ENCODE data around the gene SPOCK2.

Gene SPOCK2

DNA sequence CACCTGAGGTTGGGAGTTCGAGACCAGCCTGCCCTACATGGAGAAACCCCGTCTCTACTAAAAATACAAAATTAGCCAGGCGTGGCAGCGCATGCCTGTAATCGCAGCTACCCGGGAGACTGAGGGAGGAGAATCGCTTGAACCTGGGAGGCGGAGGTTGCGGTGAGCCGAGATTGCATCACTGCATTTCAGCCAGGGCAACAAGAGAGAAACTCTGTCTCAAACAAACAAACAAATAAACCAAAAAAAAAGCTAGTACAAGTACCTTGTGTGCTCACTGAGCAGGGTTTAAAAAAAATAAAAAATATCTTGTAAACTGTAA, 11.2 kb upstream of the SPOCK2 start:
- no peak overlapping the region for H3K4me3 ChIP-seq (ENCODE audit: low read depth, low read length)
- TF ChIP-seq, protein P1, sequence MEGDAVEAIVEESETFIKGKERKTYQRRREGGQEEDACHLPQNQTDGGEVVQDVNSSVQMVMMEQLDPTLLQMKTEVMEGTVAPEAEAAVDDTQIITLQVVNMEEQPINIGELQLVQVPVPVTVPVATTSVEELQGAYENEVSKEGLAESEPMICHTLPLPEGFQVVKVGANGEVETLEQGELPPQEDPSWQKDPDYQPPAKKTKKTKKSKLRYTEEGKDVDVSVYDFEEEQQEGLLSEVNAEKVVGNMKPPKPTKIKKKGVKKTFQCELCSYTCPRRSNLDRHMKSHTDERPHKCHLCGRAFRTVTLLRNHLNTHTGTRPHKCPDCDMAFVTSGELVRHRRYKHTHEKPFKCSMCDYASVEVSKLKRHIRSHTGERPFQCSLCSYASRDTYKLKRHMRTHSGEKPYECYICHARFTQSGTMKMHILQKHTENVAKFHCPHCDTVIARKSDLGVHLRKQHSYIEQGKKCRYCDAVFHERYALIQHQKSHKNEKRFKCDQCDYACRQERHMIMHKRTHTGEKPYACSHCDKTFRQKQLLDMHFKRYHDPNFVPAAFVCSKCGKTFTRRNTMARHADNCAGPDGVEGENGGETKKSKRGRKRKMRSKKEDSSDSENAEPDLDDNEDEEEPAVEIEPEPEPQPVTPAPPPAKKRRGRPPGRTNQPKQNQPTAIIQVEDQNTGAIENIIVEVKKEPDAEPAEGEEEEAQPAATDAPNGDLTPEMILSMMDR (IDR thresholded peaks at IDR 0.05; ENCODE audit: low read depth, low read length, missing control alignments) = no peak
- DNase-seq (ENCODE audit: low read depth) = no peak

DNA sequence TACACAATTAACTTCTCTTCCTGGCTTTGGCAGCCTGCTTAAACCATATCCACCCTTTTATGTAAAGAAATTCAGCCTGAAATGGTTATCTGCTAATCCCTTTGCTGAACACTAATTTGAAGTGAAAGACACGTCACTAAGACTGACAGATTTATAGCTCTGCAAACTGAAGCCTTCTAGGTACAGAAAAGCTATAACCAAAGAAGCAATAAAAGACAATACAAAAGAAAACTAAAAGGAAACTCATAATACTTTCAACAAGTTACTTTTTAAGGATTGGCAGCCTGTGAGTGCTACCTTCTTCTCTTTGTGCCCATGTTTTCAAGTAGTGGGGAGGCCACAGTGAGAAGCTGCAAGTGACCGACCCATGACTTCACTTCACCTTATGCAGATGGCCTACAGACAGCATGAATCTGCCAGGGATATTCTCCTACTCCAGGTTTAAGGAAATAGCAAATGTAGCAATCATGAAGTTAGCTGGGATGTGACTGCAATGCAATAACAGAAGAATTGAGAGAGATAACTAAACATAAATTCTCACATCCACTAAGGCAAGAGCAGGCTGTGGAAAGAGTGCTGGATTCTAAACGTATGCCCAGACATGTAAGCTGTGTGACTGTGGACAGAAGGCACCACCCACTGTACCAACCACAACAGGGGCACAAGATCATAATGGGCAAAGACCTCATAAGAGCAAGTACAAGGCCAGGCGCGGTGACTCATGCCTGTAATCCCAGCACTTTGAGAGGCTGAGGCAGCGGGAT, 10.7 kb upstream of the SPOCK2 start:
- DNase-seq (ENCODE audit: low read depth) = no peak
- no peak overlapping the region for H3K4me3 ChIP-seq (ENCODE audit: low read depth, low read length)
- TF ChIP-seq, protein P1 (IDR thresholded peaks at IDR 0.05; ENCODE audit: low read depth, low read length, missing control alignments) = no peak

DNA sequence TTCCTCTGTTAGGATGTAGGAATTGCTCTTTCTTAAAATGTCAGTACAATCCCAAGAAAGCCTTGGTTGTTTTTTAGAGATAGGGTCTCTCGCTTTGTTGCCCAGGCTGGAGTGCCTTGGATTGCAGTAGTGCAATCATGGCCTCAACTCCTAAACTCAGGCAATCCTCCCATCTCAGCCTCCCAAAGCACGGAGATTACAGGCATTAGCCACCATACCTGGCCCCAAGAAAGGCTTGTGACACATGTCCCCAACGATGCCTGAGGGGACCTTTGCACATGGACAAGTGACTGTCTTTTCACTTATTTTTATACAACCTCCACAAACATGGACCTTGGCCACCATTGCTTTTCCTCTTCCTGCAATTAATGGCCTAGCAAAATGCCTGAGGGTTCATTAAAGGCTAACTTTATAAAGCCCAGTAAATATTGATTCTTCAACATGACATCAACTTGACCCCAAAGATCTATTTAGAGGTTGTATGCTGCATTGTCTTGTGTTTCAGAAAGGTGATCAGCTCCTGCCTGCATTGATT, 10.0 kb upstream of the SPOCK2 start:
- no peak overlapping the region for H3K4me3 ChIP-seq (ENCODE audit: low read depth, low read length)
- TF ChIP-seq, protein P1 (IDR thresholded peaks at IDR 0.05; ENCODE audit: low read depth, low read length, missing control alignments) = no peak
- DNase-seq (ENCODE audit: low read depth) = no peak

DNA sequence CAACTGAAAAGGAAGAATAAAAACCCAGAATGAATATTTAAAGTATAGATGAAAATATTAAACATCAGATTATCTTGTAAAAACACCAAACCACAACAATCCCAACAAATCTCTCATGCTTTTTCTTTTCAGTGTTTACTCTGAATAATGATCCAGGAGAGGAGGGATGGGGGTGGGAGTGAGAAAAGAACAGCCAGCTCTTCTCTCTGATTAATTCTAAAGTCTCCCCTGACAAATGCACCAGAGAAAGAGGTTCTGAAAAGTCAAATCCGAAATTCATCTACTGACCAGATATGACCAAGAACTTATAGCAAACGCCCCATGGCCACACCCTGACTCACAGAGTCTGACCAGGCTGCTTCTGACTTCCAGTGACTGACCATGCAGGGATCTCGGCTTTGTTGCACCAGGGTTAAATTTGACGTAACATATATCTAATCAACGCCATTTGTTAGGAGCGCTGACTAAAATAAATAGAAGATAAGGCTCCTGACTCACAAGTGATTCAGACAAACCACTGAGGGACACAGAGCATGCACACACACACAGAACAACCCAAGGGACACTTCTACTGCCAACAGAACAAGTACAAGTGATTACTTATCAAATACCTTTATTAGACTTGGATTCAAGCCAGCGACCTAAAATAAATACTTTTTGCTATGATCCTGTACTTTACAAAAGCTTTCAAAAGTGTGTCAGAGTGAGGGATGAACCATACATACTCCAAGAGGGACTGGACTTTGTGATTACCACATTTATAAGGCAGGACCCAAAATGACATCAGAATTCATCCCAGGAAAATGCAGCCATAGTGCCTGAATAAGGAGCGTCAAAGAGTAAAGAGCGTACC, 9.3 kb upstream of the SPOCK2 start:
- TF ChIP-seq, protein P1 (IDR thresholded peaks at IDR 0.05; ENCODE audit: low read depth, low read length, missing control alignments) = no peak
- DNase-seq (ENCODE audit: low read depth) = no peak
- H3K4me3 ChIP-seq (ENCODE audit: low read depth, low read length) = no peak overlapping the region

DNA sequence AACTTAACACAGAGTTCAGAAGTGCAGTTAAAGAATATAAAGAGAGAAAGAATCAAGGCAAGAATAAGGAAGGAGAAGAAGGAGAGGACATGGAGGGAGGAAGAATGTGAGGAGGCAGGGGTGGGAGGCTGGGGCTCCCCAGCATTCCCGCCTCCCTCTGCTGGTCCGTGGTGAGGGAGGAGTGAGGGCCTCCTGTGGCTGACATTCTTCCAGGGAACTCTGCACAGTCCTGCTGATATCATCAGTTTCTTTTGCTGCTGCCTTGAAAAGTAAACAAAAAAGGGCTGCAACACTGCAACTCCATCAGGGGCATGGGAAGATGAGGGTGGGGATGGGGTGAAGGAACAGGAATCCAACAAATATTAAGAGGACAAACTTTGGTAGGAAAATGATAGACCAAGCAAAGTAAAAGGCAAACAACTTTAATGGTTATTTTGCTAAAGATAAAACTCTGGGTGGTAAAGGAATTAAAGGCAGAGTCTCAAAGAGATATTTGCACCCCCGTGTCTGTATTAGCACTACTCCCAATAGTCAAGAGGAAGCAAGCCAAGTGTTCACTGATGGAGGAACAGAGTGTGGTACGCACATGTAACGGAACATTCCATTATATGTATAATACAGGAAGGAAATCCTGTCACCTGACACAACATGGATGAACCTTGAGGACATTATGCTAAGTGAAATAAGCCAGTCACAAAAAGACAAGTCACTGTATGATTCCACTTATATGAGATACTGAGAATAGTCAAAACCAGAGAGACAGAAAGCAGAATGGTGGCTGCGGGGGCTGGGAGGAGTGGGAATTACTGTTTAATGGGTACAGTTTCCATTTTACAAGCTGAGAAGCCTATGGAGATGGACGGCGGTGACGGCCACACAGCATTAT, 8.0 kb upstream of the SPOCK2 start:
- TF ChIP-seq, protein P1 (IDR thresholded peaks at IDR 0.05; ENCODE audit: low read depth, low read length, missing control alignments) = no peak
- no peak for DNase-seq (ENCODE audit: low read depth)
- no peak overlapping the region for H3K4me3 ChIP-seq (ENCODE audit: low read depth, low read length)

DNA sequence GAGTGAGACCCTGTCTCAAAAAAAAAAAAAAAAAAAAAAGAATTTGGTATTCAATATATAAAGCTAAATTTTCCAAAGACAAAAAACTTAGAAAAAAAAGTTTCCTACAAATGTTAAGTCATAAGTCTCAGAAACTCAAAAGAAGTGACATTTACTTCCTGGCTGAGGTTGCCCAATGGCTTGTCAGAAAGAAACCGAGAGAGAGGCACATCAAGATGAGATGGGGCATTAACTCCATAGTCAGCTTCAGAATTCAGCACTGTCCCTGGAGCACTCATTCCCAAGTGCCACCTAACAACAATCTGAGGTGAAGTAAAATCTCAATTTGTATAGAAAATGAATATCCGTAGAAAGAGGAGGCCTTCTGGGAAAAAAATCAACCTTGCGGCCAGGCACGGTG, 6.8 kb upstream of the SPOCK2 start:
- TF ChIP-seq, protein P1 (IDR thresholded peaks at IDR 0.05; ENCODE audit: low read depth, low read length, missing control alignments) = no peak
- no peak for DNase-seq (ENCODE audit: low read depth)
- H3K4me3 ChIP-seq (ENCODE audit: low read depth, low read length) = no peak overlapping the region
